AG09309 (cell line): ENCODE measurements around the gene PDSS2.

Experiments
- DNase-seq: peaks from one replicate; pipeline ENCODE4 v3.0.0-alpha.2; 2010; ENCODE audit warnings: low read depth
- H3K4me3 ChIP-seq: 2 replicates; pipeline ENCODE4 v1.5.1; 2011; ENCODE audit warnings: mild to moderate bottlenecking, low read depth, low read length, moderate library complexity; ENCODE audit not compliant: control insufficient read depth
- CTCF ChIP-seq: IDR thresholded peaks from 2 replicates; pipeline ENCODE4 v1.5.1; 2011; ENCODE audit warnings: mild to moderate bottlenecking, low read depth, low read length, inconsistent platforms; ENCODE audit not compliant: insufficient read depth, control insufficient read depth; ENCODE audit errors: missing control alignments

The PDSS2 gene

GRCh38 chr6:107409942-107410341, 49.4 kb downstream of the PDSS2 start:
- TF ChIP-seq CTCF, result no peak
- no peak overlapping the region for H3K4me3 ChIP-seq
- DNase-seq, result no peak

GRCh38 chr6:107408714-107409113, 50.6 kb downstream of the PDSS2 start:
- no peak for DNase-seq
- no peak for TF ChIP-seq CTCF
- no peak overlapping the region for H3K4me3 ChIP-seq

GRCh38 chr6:107405002-107405401, 54.4 kb downstream of the PDSS2 start:
- H3K4me3 ChIP-seq, result no peak overlapping the region
- no peak for DNase-seq
- no peak for TF ChIP-seq CTCF

GRCh38 chr6:107402533-107402932, 56.8 kb downstream of the PDSS2 start:
- TF ChIP-seq CTCF, result no peak
- DNase-seq, result no peak
- no peak overlapping the region for H3K4me3 ChIP-seq

GRCh38 chr6:107401573-107401972, 57.8 kb downstream of the PDSS2 start:
- TF ChIP-seq CTCF, result no peak
- no peak for DNase-seq
- H3K4me3 ChIP-seq, result no peak overlapping the region

- no peak overlapping the region for H3K4me3 ChIP-seq
- DNase-seq, result no peak
- no peak for TF ChIP-seq CTCF
Measured at GRCh38 chr6:107400616-107401147, 58.7 kb downstream of the PDSS2 start.

GRCh38 chr6:107399935-107400334, 59.4 kb downstream of the PDSS2 start:
- TF ChIP-seq CTCF, result no peak
- no peak for DNase-seq
- H3K4me3 ChIP-seq, result no peak overlapping the region
